Kidney capillary endothelial cell (primary cell): ENCODE data around the gene ACOX3.

Experiments
- DNase-seq: peaks from one replicate; pipeline ENCODE4 v3.0.0-alpha.2; 2018; ENCODE audit warnings: low spot score

The ACOX3 gene

GRCh38 chr4:8372506-8372905 is 68.0 kb downstream of the ACOX3 start:
- DNase-seq: no peak

- no peak for DNase-seq
Measured at GRCh38 chr4:8371596-8371995, 68.9 kb downstream of the ACOX3 start.

- DNase-seq: no peak
Measured at GRCh38 chr4:8370835-8371595, 69.5 kb downstream of the ACOX3 start.

- no peak for DNase-seq
Measured at GRCh38 chr4:8370106-8370787, 70.3 kb downstream of the ACOX3 start.

GRCh38 chr4:8369426-8370105 is 71.0 kb downstream of the ACOX3 start:
- DNase-seq: no peak

GRCh38 chr4:8368998-8369397 is 71.5 kb downstream of the ACOX3 start:
- no peak for DNase-seq

GRCh38 chr4:8368061-8368481 is 72.5 kb downstream of the ACOX3 start:
- DNase-seq: no peak

GRCh38 chr4:8366601-8367000 is 73.9 kb downstream of the ACOX3 start:
- DNase-seq: no peak

GRCh38 chr4:8365951-8366350 is 74.6 kb downstream of the ACOX3 start:
- DNase-seq: no peak

GRCh38 chr4:8365353-8365752 is 75.2 kb downstream of the ACOX3 start:
- DNase-seq: no peak

- DNase-seq: no peak
Measured at GRCh38 chr4:8364848-8365350, 75.6 kb downstream of the ACOX3 start.

- no peak for DNase-seq
Measured at GRCh38 chr4:8364141-8364540, 76.4 kb downstream of the ACOX3 start.

- DNase-seq: no peak
Measured at GRCh38 chr4:8362483-8362882, 78.0 kb downstream of the ACOX3 start.

- no peak for DNase-seq
Measured at GRCh38 chr4:8359193-8359592, 81.3 kb downstream of the ACOX3 start.

- DNase-seq: no peak
Measured at GRCh38 chr4:8356856-8357255, 83.7 kb downstream of the ACOX3 start.

GRCh38 chr4:8355864-8356565 is 84.5 kb downstream of the ACOX3 start:
- no peak for DNase-seq

- no peak for DNase-seq
Measured at GRCh38 chr4:8355306-8355705, 85.2 kb downstream of the ACOX3 start.

GRCh38 chr4:8353912-8354453 is 86.5 kb downstream of the ACOX3 start:
- no peak for DNase-seq

- no peak for DNase-seq
Measured at GRCh38 chr4:8353158-8353669, 87.3 kb downstream of the ACOX3 start.

- DNase-seq: no peak
Measured at GRCh38 chr4:8352368-8353157, 88.0 kb downstream of the ACOX3 start.

- DNase-seq: no peak
Measured at GRCh38 chr4:8351931-8352367, 88.6 kb downstream of the ACOX3 start.
